Tibial nerve (tissue), 3 donors: ENCODE data around the gene CSAD.

Experiments used
- POLR2A ChIP-seq, 2 donors: fragments of 450-650 bp; IDR thresholded peaks; one replicate each; pipeline ENCODE4 v1.6.1; 2017; ENCODE audit warnings: antibody characterized with exemption in 2 of 2, mild to moderate bottlenecking in 2 of 2, moderate library complexity in 2 of 2
- TF ChIP-seq, protein P1 (sequence below), 5 experiments: fragments of 200-600 bp in 3 of 5; fragments of 450-650 bp in 2 of 5; sonication (generic) in 3 of 5; IDR thresholded peaks; one replicate each; pipeline ENCODE4 v1.5.1; 2016 to 2019; ENCODE audit warnings: antibody characterized with exemption in 5 of 5, mild to moderate bottlenecking in 3 of 5, moderate library complexity in 2 of 5

- TF ChIP-seq, protein P1, sequence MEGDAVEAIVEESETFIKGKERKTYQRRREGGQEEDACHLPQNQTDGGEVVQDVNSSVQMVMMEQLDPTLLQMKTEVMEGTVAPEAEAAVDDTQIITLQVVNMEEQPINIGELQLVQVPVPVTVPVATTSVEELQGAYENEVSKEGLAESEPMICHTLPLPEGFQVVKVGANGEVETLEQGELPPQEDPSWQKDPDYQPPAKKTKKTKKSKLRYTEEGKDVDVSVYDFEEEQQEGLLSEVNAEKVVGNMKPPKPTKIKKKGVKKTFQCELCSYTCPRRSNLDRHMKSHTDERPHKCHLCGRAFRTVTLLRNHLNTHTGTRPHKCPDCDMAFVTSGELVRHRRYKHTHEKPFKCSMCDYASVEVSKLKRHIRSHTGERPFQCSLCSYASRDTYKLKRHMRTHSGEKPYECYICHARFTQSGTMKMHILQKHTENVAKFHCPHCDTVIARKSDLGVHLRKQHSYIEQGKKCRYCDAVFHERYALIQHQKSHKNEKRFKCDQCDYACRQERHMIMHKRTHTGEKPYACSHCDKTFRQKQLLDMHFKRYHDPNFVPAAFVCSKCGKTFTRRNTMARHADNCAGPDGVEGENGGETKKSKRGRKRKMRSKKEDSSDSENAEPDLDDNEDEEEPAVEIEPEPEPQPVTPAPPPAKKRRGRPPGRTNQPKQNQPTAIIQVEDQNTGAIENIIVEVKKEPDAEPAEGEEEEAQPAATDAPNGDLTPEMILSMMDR (IDR thresholded peaks at IDR 0.05): no peak
- no peak for TF ChIP-seq POLR2A (IDR thresholded peaks at IDR 0.05)
These were observed 57.0 kb downstream of the CSAD start for GRCh38 chr12:53123578-53124351.
